ENCODE data around the gene VPS37C. TPM values are rescaled to one million over a fixed set of nuclear protein-coding genes. Genes with fewer than 3 reads are reported as not detected.

The VPS37C gene
- total RNA-seq, 1 experiment from 2014 or later: 19.0 TPM

DNA sequence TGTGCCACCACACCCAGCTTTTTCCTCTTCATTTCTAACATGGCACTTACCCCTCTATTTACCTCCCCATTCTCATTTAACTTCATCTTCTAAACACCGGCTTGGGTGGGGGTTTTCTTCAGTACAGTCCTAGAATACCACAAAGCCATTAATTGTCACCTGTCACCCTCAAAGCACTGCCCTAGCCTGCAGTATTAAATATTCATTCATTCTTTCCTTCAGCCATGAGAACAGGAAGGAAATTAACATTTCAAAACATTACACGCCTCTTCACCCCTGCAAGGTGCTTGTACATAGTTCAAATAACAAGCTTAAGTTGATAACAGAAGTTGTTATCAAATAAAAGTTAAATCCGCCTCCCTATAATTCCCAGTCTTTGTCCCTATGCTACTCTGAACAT lies 10.7 kb upstream of the VPS37C start:
- TF ChIP-seq, protein P1, sequence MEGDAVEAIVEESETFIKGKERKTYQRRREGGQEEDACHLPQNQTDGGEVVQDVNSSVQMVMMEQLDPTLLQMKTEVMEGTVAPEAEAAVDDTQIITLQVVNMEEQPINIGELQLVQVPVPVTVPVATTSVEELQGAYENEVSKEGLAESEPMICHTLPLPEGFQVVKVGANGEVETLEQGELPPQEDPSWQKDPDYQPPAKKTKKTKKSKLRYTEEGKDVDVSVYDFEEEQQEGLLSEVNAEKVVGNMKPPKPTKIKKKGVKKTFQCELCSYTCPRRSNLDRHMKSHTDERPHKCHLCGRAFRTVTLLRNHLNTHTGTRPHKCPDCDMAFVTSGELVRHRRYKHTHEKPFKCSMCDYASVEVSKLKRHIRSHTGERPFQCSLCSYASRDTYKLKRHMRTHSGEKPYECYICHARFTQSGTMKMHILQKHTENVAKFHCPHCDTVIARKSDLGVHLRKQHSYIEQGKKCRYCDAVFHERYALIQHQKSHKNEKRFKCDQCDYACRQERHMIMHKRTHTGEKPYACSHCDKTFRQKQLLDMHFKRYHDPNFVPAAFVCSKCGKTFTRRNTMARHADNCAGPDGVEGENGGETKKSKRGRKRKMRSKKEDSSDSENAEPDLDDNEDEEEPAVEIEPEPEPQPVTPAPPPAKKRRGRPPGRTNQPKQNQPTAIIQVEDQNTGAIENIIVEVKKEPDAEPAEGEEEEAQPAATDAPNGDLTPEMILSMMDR (conservative IDR thresholded peaks at IDR 0.05): no peak
- 100% methylated on average over 1 of the region's 3 CpGs for WGBS (ENCODE audit: extremely low coverage, insufficient read length, low lambda C conversion rate)
- no peaks in the 10 kb centered on the region for H3K9me3 ChIP-seq (ENCODE audit: control insufficient read depth, low read depth, low read length)

More for the DNA sequence above, 10.7 kb upstream of the VPS37C start:
- Histone ChIP-seq H3K14ac (ENCODE audit: insufficient read depth, low read length) (no peak overlapping the region), H3K9ac (ENCODE audit: extremely low read depth, insufficient read length, low read length) (no peak overlapping the region), H3K27me3 (ENCODE audit: insufficient read depth, low read length) (no peaks in the 10 kb centered on the region), H4K5ac (ENCODE audit: insufficient read length, low read depth, low read length) (no peak overlapping the region), H3K79me1 (ENCODE audit: insufficient read depth, low read depth, low read length, poor library complexity, severe bottlenecking) (no peaks in the 10 kb centered on the region), H4K91ac (ENCODE audit: insufficient read length, low read depth, low read length) (no peak overlapping the region), H3K18ac (ENCODE audit: insufficient read length, low read depth, low read length) (no peak overlapping the region), H2AFZ (ENCODE audit: low read length) (no peak overlapping the region), H3T11ph (ENCODE audit: low read length) (no peak overlapping the region), H3K4ac (ENCODE audit: low read depth, low read length) (no peak overlapping the region), H2BK5ac (ENCODE audit: insufficient read length, low read length) (no peak overlapping the region), H3K23me2 (ENCODE audit: insufficient read length, low read depth, low read length, poor library complexity, severe bottlenecking) (no peaks in the 10 kb centered on the region), H3K4me1 (ENCODE audit: insufficient read depth, low read length) (no peaks in the 10 kb centered on the region), H4K8ac (replicated peaks; ENCODE audit: insufficient read length, low read depth, low read length) (no peak overlapping the region), H3K56ac (ENCODE audit: insufficient read length, low read depth, low read length) (no peak overlapping the region), H3K27ac (ENCODE audit: insufficient read length, low read depth, low read length) (no peak overlapping the region), H2AK5ac (ENCODE audit: insufficient read length, low read length) (no peak overlapping the region), H2BK15ac (ENCODE audit: low read depth, low read length) (no peak overlapping the region), H3K23ac (ENCODE audit: insufficient read length, low read depth, low read length) (no peak overlapping the region), H2BK20ac (ENCODE audit: low read depth, low read length, poor library complexity, severe bottlenecking) (no peak overlapping the region), H4K20me1 (ENCODE audit: control insufficient read depth, insufficient read depth, insufficient read length) (no peaks in the 10 kb centered on the region), H2BK120ac (ENCODE audit: low read depth, low read length, poor library complexity, severe bottlenecking) (no peak overlapping the region), H3K4me2 (ENCODE audit: insufficient read depth, insufficient read length, low read length) (no peak overlapping the region), H3K79me2 (ENCODE audit: insufficient read depth, low read length) (no peaks in the 10 kb centered on the region), H2BK12ac (ENCODE audit: insufficient read length, low read depth, low read length) (no peak overlapping the region)
- Mint-ChIP-seq H3K36me3 (ENCODE audit: insufficient read depth in 1 of 3, low read depth in 3 of 3) (peaks cover 0 to 4% (median 0%) of the 10 kb centered on the region in 3 experiments; a peak in 1 of 7 replicates), H3K27me3 (ENCODE audit: low read depth) (peaks cover 36% of the 10 kb centered on the region), H3K27ac (no peak overlapping the region), H3K9me3 (peaks cover 7 to 9% of the 10 kb centered on the region in 2 experiments; a peak in 4 of 5 replicates), H3K4me1 (no peaks in the 10 kb centered on the region), H3K4me3 (no peak overlapping the region)
- no peak for DNase-seq
